BE2C (cell line): Measurements from ENCODE around the gene PLCL1.

Experiments used
- DNase-seq: peaks from one replicate; pipeline ENCODE4 v3.0.0-alpha.2; 2020
- H3K27me3 ChIP-seq: fragments of 250-450 bp; sonication (Bioruptor Pico); 2 replicates; pipeline ENCODE4 v1.5.1; 2020; ENCODE audit warnings: mild to moderate bottlenecking
- H3K36me3 ChIP-seq: fragments of 250-450 bp; sonication (Bioruptor Pico); 2 replicates; pipeline ENCODE4 v1.5.1; 2020; ENCODE audit warnings: mild to moderate bottlenecking
- H3K4me1 ChIP-seq: fragments of 250-450 bp; sonication (Bioruptor Pico); 2 replicates; pipeline ENCODE4 v1.5.1; 2020
- H3K4me3 ChIP-seq: 2 replicates; pipeline ENCODE4 v1.5.1; 2011; ENCODE audit warnings: low read depth, low read length
- H3K9me3 ChIP-seq: fragments of 250-450 bp; sonication (Bioruptor Pico); 2 replicates; pipeline ENCODE4 v1.5.1; 2020
- CTCF ChIP-seq: IDR thresholded peaks from 2 replicates; pipeline ENCODE4 v1.5.1; 2012; ENCODE audit warnings: mild to moderate bottlenecking, low read depth, low read length

Gene PLCL1

DNA sequence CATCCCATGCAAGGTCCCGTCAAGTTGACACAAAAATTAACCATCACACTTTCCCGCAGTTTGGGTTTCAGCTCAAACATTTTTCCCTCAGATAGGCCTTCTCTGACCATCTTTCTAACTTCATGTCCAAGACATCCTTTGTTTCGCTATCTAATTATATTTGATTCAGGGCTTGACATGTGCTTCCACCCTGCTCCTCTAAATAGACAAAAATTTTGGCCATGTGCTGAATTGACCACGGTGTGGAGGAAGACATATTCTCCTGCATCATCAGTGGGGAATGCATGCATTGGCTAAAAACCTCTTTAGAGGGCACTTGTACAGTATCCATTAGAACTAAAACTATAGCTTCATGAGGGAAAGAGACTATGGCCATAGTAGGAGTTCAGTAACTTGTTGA lies 81.2 kb downstream of the PLCL1 start:
- H3K27me3 ChIP-seq: no peaks in the 10 kb centered on the region
- H3K4me3 ChIP-seq: no peak overlapping the region
- H3K4me1 ChIP-seq: no peaks in the 10 kb centered on the region
- no peak for DNase-seq
- no peak for TF ChIP-seq CTCF
- H3K36me3 ChIP-seq: no peaks in the 10 kb centered on the region
- no peaks in the 10 kb centered on the region; the same call in 1 of the 2 replicates for H3K9me3 ChIP-seq

DNA sequence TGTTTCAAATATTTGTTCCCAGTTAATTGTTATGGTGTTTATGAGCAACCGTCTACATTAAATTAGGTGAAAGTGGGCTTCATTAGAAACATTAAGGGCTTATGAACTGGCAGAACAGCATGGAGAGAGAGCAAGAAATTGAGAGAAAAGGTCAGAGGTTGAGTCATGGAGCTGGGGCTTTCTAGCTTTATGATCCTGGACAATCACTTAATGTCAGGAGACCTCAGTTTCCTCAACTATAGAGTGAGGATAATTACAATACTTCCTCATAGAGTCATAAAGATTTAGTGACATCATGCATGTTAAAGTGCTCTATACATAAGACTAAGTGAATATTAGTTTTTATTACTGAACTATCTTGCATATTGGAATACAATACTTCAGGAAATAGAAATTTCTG lies 83.9 kb downstream of the PLCL1 start:
- Histone ChIP-seq H3K36me3 (no peaks in the 10 kb centered on the region), H3K4me1 (no peaks in the 10 kb centered on the region), H3K9me3 (no peaks in the 10 kb centered on the region; the same call in 1 of the 2 replicates), H3K27me3 (no peaks in the 10 kb centered on the region), H3K4me3 (no peak overlapping the region)
- TF ChIP-seq CTCF: no peak
- DNase-seq: no peak

DNA sequence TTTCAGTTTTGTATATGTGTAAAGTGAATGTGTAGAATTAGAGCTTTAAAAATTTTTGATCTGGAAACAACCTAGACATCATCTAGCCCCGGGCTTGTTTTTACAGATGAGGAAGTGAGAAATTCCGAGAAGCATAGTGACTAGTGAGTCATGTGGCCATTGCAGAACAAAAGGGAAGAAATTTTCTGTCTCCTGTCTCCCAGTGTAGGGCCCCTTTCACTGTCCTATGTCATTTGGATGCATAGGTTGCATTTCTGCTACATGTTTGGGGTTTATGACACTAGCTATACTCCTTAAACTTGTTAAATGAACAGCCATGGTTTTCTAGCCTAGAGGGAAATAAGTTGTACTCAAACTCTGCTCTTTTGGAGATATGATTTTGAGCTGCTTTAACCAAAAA lies 84.6 kb downstream of the PLCL1 start:
- no peaks in the 10 kb centered on the region; the same call in 1 of the 2 replicates for H3K9me3 ChIP-seq
- H3K4me1 ChIP-seq: no peaks in the 10 kb centered on the region
- DNase-seq: no peak
- TF ChIP-seq CTCF: no peak
- no peaks in the 10 kb centered on the region for H3K27me3 ChIP-seq
- no peak overlapping the region for H3K4me3 ChIP-seq
- no peaks in the 10 kb centered on the region for H3K36me3 ChIP-seq

DNA sequence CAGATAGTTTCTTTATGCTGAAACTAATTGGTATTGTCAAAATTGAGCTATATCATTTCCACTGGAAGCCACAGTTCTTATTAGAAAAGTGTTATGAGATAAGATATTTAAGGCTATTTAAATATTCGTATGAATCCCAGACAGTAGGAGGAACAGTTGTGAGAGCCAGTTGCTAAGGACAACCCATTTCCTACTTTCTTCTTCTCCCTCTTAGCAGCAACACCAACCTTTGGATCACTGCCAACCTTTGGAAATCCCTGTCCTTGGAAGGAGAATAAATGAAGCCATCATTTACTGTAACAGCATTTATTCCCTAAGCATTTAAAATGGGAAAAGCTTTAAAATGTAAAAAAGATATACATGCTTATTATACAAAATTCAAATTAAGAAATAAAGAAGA lies 85.8 kb downstream of the PLCL1 start:
- H3K36me3 ChIP-seq: no peaks in the 10 kb centered on the region
- H3K4me3 ChIP-seq: no peak overlapping the region
- DNase-seq: no peak
- no peaks in the 10 kb centered on the region for H3K27me3 ChIP-seq
- H3K4me1 ChIP-seq: no peaks in the 10 kb centered on the region
- H3K9me3 ChIP-seq: no peaks in the 10 kb centered on the region; the same call in 1 of the 2 replicates
- no peak for TF ChIP-seq CTCF

- Histone ChIP-seq H3K4me3 (no peak overlapping the region), H3K9me3 (no peaks in the 10 kb centered on the region; the same call in 1 of the 2 replicates), H3K4me1 (no peaks in the 10 kb centered on the region), H3K27me3 (no peaks in the 10 kb centered on the region), H3K36me3 (no peaks in the 10 kb centered on the region)
- no peak for TF ChIP-seq CTCF
- DNase-seq: no peak
Observed at GRCh38 chr2:197891897-197892442, 87.6 kb downstream of the PLCL1 start.

DNA sequence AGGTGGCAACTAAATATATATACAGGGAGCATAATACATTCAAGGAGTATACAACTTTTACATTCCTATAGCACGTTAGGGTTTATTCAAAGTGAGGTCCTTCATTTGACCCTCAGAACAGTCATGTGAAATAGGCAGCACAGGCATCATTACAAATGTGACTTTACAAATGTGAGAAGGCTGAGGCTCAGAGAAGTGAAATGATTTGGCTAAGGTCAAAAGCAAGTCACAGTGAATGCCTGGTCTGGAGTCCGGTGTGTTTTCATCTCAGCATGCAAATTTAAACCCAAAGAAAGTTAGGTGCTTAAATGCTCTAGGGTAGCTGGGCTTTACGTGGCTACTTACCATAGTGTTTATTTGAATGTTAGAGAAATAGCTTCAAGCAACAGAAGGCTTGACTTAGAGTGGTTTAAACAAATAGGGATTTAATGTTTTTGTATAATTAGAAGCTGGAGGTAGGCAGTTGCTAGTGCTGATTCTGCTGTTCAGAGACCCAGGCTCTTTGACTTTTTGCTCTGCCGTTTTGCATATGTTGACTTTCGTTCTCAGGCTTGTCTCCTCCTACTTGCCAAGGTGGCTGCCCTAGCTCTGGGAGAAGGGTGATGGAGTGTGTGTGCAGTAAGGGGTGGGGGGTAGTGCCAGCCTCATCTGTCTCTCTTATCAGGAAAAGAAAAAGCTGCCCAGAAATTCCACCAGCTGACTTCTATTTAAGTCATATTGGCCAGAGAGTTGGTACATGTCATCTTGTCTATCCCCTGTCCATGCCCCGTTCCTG lies 89.2 kb downstream of the PLCL1 start:
- Histone ChIP-seq H3K36me3 (no peaks in the 10 kb centered on the region), H3K9me3 (no peaks in the 10 kb centered on the region; the same call in 1 of the 2 replicates), H3K4me3 (no peak overlapping the region), H3K4me1 (no peaks in the 10 kb centered on the region), H3K27me3 (no peaks in the 10 kb centered on the region)
- TF ChIP-seq CTCF: no peak
- no peak for DNase-seq
